Measurements from ENCODE around the gene NPTX1. TPM values are rescaled to one million over a fixed set of nuclear protein-coding genes. Genes with fewer than 3 reads are reported as not detected.

Gene NPTX1
- total and polyA plus RNA-seq, 2 experiments from 2014 or later = 3.4 to 20.5 TPM

DNA sequence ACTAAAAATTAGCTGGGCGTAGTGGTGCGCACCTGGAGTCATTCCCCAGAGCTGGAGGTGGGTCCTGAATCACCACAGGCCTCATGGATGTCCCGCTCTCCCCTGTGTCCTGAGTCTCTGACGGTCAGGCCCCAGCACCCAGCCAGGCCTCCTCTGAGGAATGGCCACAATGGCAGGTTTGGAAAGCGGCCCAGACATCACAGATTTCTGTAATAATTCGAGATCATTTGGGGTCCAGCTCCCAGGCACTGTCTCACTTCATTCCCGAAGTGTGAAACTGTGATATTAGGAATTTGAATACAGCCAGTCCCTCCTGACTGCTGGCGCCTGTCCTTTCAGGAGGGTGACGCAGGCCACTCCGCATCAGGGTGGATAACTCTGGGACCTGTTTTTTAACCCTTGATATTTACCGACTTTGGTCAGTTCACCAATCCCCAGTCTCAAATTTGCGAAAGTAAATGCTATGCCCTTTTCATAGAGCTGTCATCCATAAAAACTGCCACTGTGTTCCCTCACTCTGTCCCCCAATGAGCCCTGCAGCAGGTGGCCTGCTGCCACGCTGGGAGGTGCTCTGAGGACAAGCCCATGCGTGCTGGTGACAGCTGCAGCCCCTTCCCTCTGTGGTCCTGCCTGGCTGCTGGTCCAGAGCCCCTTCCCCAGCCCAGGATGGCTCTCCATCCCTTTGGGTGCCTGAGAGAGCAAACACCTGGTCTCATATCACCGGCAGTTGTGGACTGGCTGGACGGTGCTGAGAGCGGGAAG, 39.9 kb upstream of the NPTX1 start:
- Histone ChIP-seq H3K79me2 (replicated peaks; ENCODE audit: insufficient read depth) (no peaks in the 10 kb centered on the region), H3K4me3 (no peak overlapping the region), H3K4me1 (ENCODE audit: insufficient read depth) (no peaks in the 10 kb centered on the region), H2AFZ (no peak overlapping the region), H3K36me3 (ENCODE audit: insufficient read depth) (no peaks in the 10 kb centered on the region), H3K4me2 (no peak overlapping the region), H3K9me2 (ENCODE audit: insufficient read depth) (no peaks in the 10 kb centered on the region), H4K20me1 (replicated peaks; ENCODE audit: insufficient read depth) (no peaks in the 10 kb centered on the region), H3K27me3 (ENCODE audit: insufficient read depth) (no peaks in the 10 kb centered on the region), H3K27ac (ENCODE audit: low read depth) (no peak overlapping the region), H3F3A (replicated peaks; ENCODE audit: low read depth) (no peaks in the 10 kb centered on the region)
- no peak for ATAC-seq
- no peak for DNase-seq (ENCODE audit: low spot score)
- TF ChIP-seq EZH2phosphoT487 (IDR thresholded peaks at IDR 0.05; ENCODE audit: unreplicated experiment) (no peak), NANOG (IDR thresholded peaks at IDR 0.05; ENCODE audit: borderline replicate concordance) (no peak), ZNF114 (CRISPR knock-in tag; IDR thresholded peaks at IDR 0.05) (no peak), POLR2AphosphoS5 (IDR thresholded peaks at IDR 0.05; ENCODE audit: low read depth) (no peak), CTCF (conservative IDR thresholded peaks at IDR 0.05; ENCODE audit: low read depth in 2 of 2) (no peak), REST (IDR thresholded peaks at IDR 0.05; ENCODE audit: unreplicated experiment) (no peak), ZNF462 (CRISPR knock-in tag; IDR thresholded peaks at IDR 0.05) (no peak), JUNB (IDR thresholded peaks at IDR 0.05; ENCODE audit: unreplicated experiment) (no peak), EZH2 (IDR thresholded peaks at IDR 0.05; ENCODE audit: low read depth, unreplicated experiment) (no peak), STAT1 (IDR thresholded peaks at IDR 0.05; ENCODE audit: unreplicated experiment) (no peak), CREB1 (CRISPR knock-in tag; IDR thresholded peaks at IDR 0.05; ENCODE audit: low read depth) (no peak), ZNF331 (CRISPR knock-in tag; IDR thresholded peaks at IDR 0.05; ENCODE audit: low read depth) (no peak)
- TF ChIP-seq, protein P1, sequence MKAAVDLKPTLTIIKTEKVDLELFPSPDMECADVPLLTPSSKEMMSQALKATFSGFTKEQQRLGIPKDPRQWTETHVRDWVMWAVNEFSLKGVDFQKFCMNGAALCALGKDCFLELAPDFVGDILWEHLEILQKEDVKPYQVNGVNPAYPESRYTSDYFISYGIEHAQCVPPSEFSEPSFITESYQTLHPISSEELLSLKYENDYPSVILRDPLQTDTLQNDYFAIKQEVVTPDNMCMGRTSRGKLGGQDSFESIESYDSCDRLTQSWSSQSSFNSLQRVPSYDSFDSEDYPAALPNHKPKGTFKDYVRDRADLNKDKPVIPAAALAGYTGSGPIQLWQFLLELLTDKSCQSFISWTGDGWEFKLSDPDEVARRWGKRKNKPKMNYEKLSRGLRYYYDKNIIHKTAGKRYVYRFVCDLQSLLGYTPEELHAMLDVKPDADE (IDR thresholded peaks at IDR 0.05) = no peak
- Mint-ChIP-seq H3K36me3 (ENCODE audit: low read depth) (no peaks in the 10 kb centered on the region), H3K27ac (no peak overlapping the region), H3K4me3 (no peak overlapping the region), H3K9me3 (no peaks in the 10 kb centered on the region), H3K4me1 (peaks cover 3% of the 10 kb centered on the region), H3K27me3 (ENCODE audit: insufficient read depth, low read depth, poor library complexity) (peaks cover 2% of the 10 kb centered on the region)
